ENCODE data around the gene RNU5B-1.

Gene RNU5B-1

GRCh38 chr15:65258375-65259262 is 45.9 kb upstream of the RNU5B-1 start:
- Histone ChIP-seq H3K18ac (ENCODE audit: low read length) (no peak overlapping the region), H4K91ac (ENCODE audit: low read depth, low read length, poor library complexity) (no peak overlapping the region), H2AFZ (ENCODE audit: low read length) (no peak overlapping the region), H2AK5ac (ENCODE audit: low read depth, low read length) (no peak overlapping the region), H2BK12ac (ENCODE audit: low read length) (no peak overlapping the region), H3K4me3 (ENCODE audit: low read length in 2 of 2) (no peak overlapping the region), H3K14ac (ENCODE audit: low read length) (no peak overlapping the region), H3K27me3 (ENCODE audit: control insufficient read depth in 3 of 3, insufficient read depth in 3 of 3, low read depth in 1 of 3, low read length in 3 of 3) (no peaks in the 10 kb centered on the region), H3K27ac (replicated peaks; ENCODE audit: low read length) (no peak overlapping the region), H3K4me1 (ENCODE audit: control insufficient read depth in 2 of 2, insufficient read depth in 1 of 2, low read depth in 1 of 2, low read length in 2 of 2) (peaks cover 6 to 16% of the 10 kb centered on the region in 2 donors), H3K4me2 (ENCODE audit: insufficient read depth, low read length, poor library complexity, severe bottlenecking) (no peak overlapping the region), H2BK5ac (ENCODE audit: low read length) (no peak overlapping the region), H3K9me3 (replicated peaks in 1 of 2; ENCODE audit: control insufficient read depth in 2 of 2, insufficient read depth in 1 of 2, low read depth in 1 of 2, low read length in 2 of 2) (peaks cover 0 to 2% of the 10 kb centered on the region in 2 donors), H3K4ac (ENCODE audit: low read length) (no peak overlapping the region), H3K23ac (ENCODE audit: low read depth, low read length, poor library complexity) (no peak overlapping the region), H2BK120ac (ENCODE audit: low read depth, low read length) (no peak overlapping the region), H2BK15ac (ENCODE audit: low read length) (no peak overlapping the region), H4K8ac (ENCODE audit: low read depth, low read length) (no peak overlapping the region), H3K36me3 (replicated peaks in 1 of 2; ENCODE audit: control insufficient read depth in 2 of 2, insufficient read depth in 2 of 2, low read length in 2 of 2) (peaks cover 15 to 57% of the 10 kb centered on the region in 2 donors), H3K79me1 (ENCODE audit: low read depth, low read length) (no peaks in the 10 kb centered on the region), H3K9ac (ENCODE audit: low read depth, low read length, poor library complexity) (no peak overlapping the region)
- no peak for DNase-seq (ENCODE audit: low spot score)
- WGBS, 2 donors (ENCODE audit: extremely low coverage in 2 of 2, insufficient read length in 2 of 2, insufficient replicate concordance in 1 of 2), result no CpG with 5 or more reads among the region's 5 CpGs

- Histone ChIP-seq H3K36me3 (replicated peaks in 1 of 2; ENCODE audit: control insufficient read depth in 2 of 2, insufficient read depth in 2 of 2, low read length in 2 of 2) (peaks cover 15 to 62% of the 10 kb centered on the region in 2 donors), H3K9me3 (replicated peaks in 1 of 2; ENCODE audit: control insufficient read depth in 2 of 2, insufficient read depth in 1 of 2, low read depth in 1 of 2, low read length in 2 of 2) (peaks cover 0 to 2% of the 10 kb centered on the region in 2 donors), H4K8ac (ENCODE audit: low read depth, low read length) (no peak overlapping the region), H2BK15ac (ENCODE audit: low read length) (no peak overlapping the region), H2BK12ac (ENCODE audit: low read length) (no peak overlapping the region), H3K18ac (ENCODE audit: low read length) (no peak overlapping the region), H4K91ac (ENCODE audit: low read depth, low read length, poor library complexity) (no peak overlapping the region), H3K9ac (ENCODE audit: low read depth, low read length, poor library complexity) (no peak overlapping the region), H2BK5ac (ENCODE audit: low read length) (no peak overlapping the region), H2AK5ac (ENCODE audit: low read depth, low read length) (no peak overlapping the region), H2AFZ (ENCODE audit: low read length) (no peak overlapping the region), H3K27me3 (ENCODE audit: control insufficient read depth in 3 of 3, insufficient read depth in 3 of 3, low read depth in 1 of 3, low read length in 3 of 3) (no peaks in the 10 kb centered on the region), H3K79me1 (ENCODE audit: low read depth, low read length) (no peaks in the 10 kb centered on the region), H3K4ac (ENCODE audit: low read length) (no peak overlapping the region), H2BK120ac (ENCODE audit: low read depth, low read length) (no peak overlapping the region), H3K4me1 (ENCODE audit: control insufficient read depth in 2 of 2, insufficient read depth in 1 of 2, low read depth in 1 of 2, low read length in 2 of 2) (peaks cover 4 to 11% of the 10 kb centered on the region in 2 donors), H3K27ac (replicated peaks; ENCODE audit: low read length) (no peak overlapping the region), H3K4me3 (ENCODE audit: low read length in 2 of 2) (no peak overlapping the region), H3K14ac (ENCODE audit: low read length) (no peak overlapping the region), H3K4me2 (ENCODE audit: insufficient read depth, low read length, poor library complexity, severe bottlenecking) (no peak overlapping the region), H3K23ac (ENCODE audit: low read depth, low read length, poor library complexity) (no peak overlapping the region)
- no peak for DNase-seq (ENCODE audit: low spot score)
- WGBS, 2 donors (ENCODE audit: extremely low coverage in 2 of 2, insufficient read length in 2 of 2, insufficient replicate concordance in 1 of 2), result no CpG with 5 or more reads among the region's 7 CpGs
These were observed 45.1 kb upstream of the RNU5B-1 start for GRCh38 chr15:65259367-65259797.

DNA sequence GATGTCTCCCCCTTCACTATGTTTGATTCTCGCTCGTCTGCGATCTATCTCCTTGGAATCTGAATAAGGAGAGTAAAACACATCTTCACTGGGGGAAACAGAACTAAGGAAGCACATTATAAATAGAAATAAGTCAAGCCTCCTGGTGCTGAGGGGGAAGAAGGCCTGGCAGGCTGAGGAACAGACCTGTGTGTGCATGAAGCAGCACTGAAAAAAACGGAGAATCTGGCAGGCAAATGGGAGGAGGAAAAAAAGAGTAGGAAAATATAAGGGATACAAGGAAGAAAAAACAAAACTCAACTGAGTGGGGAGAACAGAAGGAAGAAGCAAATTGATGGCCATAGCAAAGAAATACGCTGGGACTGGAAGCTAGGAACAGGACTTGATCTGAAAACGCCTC is 43.5 kb upstream of the RNU5B-1 start:
- no peak overlapping the region for H4K91ac ChIP-seq (ENCODE audit: low read depth, low read length, poor library complexity)
- H3K14ac ChIP-seq (ENCODE audit: low read length), result no peak overlapping the region
- H3K27me3 ChIP-seq (ENCODE audit: control insufficient read depth in 3 of 3, insufficient read depth in 3 of 3, low read depth in 1 of 3, low read length in 3 of 3), result no peaks in the 10 kb centered on the region
- no peak overlapping the region for H3K18ac ChIP-seq (ENCODE audit: low read length)
- H4K8ac ChIP-seq (ENCODE audit: low read depth, low read length), result no peak overlapping the region
- peaks cover 0 to 2% of the 10 kb centered on the region in 2 donors for H3K9me3 ChIP-seq (replicated peaks in 1 of 2; ENCODE audit: control insufficient read depth in 2 of 2, insufficient read depth in 1 of 2, low read depth in 1 of 2, low read length in 2 of 2)
- no peak overlapping the region for H3K4ac ChIP-seq (ENCODE audit: low read length)
- H3K27ac ChIP-seq (replicated peaks; ENCODE audit: low read length), result no peak overlapping the region
- H3K9ac ChIP-seq (ENCODE audit: low read depth, low read length, poor library complexity), result no peak overlapping the region
- no peaks in the 10 kb centered on the region for H3K4me1 ChIP-seq (ENCODE audit: control insufficient read depth in 2 of 2, insufficient read depth in 1 of 2, low read depth in 1 of 2, low read length in 2 of 2)
- no peak overlapping the region for H2AFZ ChIP-seq (ENCODE audit: low read length)
- no peak for DNase-seq (ENCODE audit: low spot score)
- H3K4me3 ChIP-seq (ENCODE audit: low read length in 2 of 2), result no peak overlapping the region
- no peak overlapping the region for H2BK15ac ChIP-seq (ENCODE audit: low read length)
- H3K79me1 ChIP-seq (ENCODE audit: low read depth, low read length), result no peaks in the 10 kb centered on the region
- H2BK120ac ChIP-seq (ENCODE audit: low read depth, low read length), result no peak overlapping the region
- no peak overlapping the region for H2BK12ac ChIP-seq (ENCODE audit: low read length)
- no peak overlapping the region for H3K4me2 ChIP-seq (ENCODE audit: insufficient read depth, low read length, poor library complexity, severe bottlenecking)
- H2BK5ac ChIP-seq (ENCODE audit: low read length), result no peak overlapping the region
- peaks cover 16 to 70% of the 10 kb centered on the region in 2 donors for H3K36me3 ChIP-seq (replicated peaks in 1 of 2; ENCODE audit: control insufficient read depth in 2 of 2, insufficient read depth in 2 of 2, low read length in 2 of 2)
- no peak overlapping the region for H2AK5ac ChIP-seq (ENCODE audit: low read depth, low read length)
- H3K23ac ChIP-seq (ENCODE audit: low read depth, low read length, poor library complexity), result no peak overlapping the region
- WGBS, 2 donors (ENCODE audit: extremely low coverage in 2 of 2, insufficient read length in 2 of 2, insufficient replicate concordance in 1 of 2), result no CpG with 5 or more reads among the region's 6 CpGs

DNA sequence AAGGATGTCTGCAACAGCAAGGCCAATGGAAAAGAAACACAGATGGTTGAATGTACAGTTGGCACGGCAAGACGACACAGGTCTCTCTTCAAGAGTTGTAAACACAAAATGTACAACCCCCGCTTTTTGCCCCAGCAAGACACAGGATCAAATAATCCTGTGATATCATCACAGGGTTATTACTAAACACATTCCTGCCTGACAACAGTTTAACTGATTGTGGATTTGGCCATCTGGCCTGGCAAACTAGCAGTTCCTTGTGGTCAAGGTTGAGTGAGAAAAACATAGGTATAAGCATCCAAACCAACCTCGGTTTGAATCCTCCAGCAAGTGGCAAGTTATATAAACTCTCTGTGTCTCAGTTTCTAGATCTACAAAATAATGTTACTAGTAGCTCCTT is 41.2 kb upstream of the RNU5B-1 start:
- H2BK120ac ChIP-seq (ENCODE audit: low read depth, low read length), result no peak overlapping the region
- H3K36me3 ChIP-seq (replicated peaks in 1 of 2; ENCODE audit: control insufficient read depth in 2 of 2, insufficient read depth in 2 of 2, low read length in 2 of 2), result peaks cover 14 to 65% of the 10 kb centered on the region in 2 donors
- WGBS, 2 donors (ENCODE audit: extremely low coverage in 2 of 2, insufficient read length in 2 of 2, insufficient replicate concordance in 1 of 2), result no CpG with 5 or more reads among the region's 4 CpGs
- no peaks in the 10 kb centered on the region for H3K79me1 ChIP-seq (ENCODE audit: low read depth, low read length)
- H3K27ac ChIP-seq (replicated peaks; ENCODE audit: low read length), result no peak overlapping the region
- no peak overlapping the region for H3K23ac ChIP-seq (ENCODE audit: low read depth, low read length, poor library complexity)
- no peak overlapping the region for H3K4me2 ChIP-seq (ENCODE audit: insufficient read depth, low read length, poor library complexity, severe bottlenecking)
- H3K27me3 ChIP-seq (ENCODE audit: control insufficient read depth in 3 of 3, insufficient read depth in 3 of 3, low read depth in 1 of 3, low read length in 3 of 3), result no peaks in the 10 kb centered on the region
- no peak overlapping the region for H3K9ac ChIP-seq (ENCODE audit: low read depth, low read length, poor library complexity)
- no peak overlapping the region for H3K4ac ChIP-seq (ENCODE audit: low read length)
- no peak overlapping the region for H2AFZ ChIP-seq (ENCODE audit: low read length)
- no peak overlapping the region for H2AK5ac ChIP-seq (ENCODE audit: low read depth, low read length)
- no peak overlapping the region for H2BK15ac ChIP-seq (ENCODE audit: low read length)
- H3K4me1 ChIP-seq (ENCODE audit: control insufficient read depth in 2 of 2, insufficient read depth in 1 of 2, low read depth in 1 of 2, low read length in 2 of 2), result no peaks in the 10 kb centered on the region
- no peak overlapping the region for H3K4me3 ChIP-seq (ENCODE audit: low read length in 2 of 2)
- no peak for DNase-seq (ENCODE audit: low spot score)
- no peak overlapping the region for H4K8ac ChIP-seq (ENCODE audit: low read depth, low read length)
- H3K14ac ChIP-seq (ENCODE audit: low read length), result no peak overlapping the region
- no peak overlapping the region for H2BK12ac ChIP-seq (ENCODE audit: low read length)
- H2BK5ac ChIP-seq (ENCODE audit: low read length), result no peak overlapping the region
- no peaks in the 10 kb centered on the region for H3K9me3 ChIP-seq (replicated peaks in 1 of 2; ENCODE audit: control insufficient read depth in 2 of 2, insufficient read depth in 1 of 2, low read depth in 1 of 2, low read length in 2 of 2)
- H3K18ac ChIP-seq (ENCODE audit: low read length), result no peak overlapping the region
- H4K91ac ChIP-seq (ENCODE audit: low read depth, low read length, poor library complexity), result no peak overlapping the region
